ENCODE results near the gene LRMDA. TPM values are rescaled to one million over a fixed set of nuclear protein-coding genes. Genes with fewer than 3 reads are reported as not detected.

The LRMDA gene
- total and polyA plus RNA-seq, 2 donors (not counting 1 experiment from before 2014, with no cell fraction given): 0.12 TPM; not detected in 1

- DNase-seq: no peak
- H2AFZ ChIP-seq (ENCODE audit: insufficient read depth, low read depth, low read length, poor library complexity, severe bottlenecking): no peak overlapping the region
- H3K79me2 ChIP-seq (ENCODE audit: control insufficient read depth, insufficient read depth, low read length): no peaks in the 10 kb centered on the region
Observed at GRCh38 chr10:75444781-75445386, 13.5 kb downstream of the LRMDA start.

GRCh38 chr10:75446508-75446907 lies 15.1 kb downstream of the LRMDA start:
- Histone ChIP-seq H3K9ac (ENCODE audit: low read length) (no peak overlapping the region), H3K36me3 (replicated peaks in 1 of 2; ENCODE audit: control extremely low read depth in 1 of 2, control insufficient read depth in 1 of 2, extremely low read depth in 1 of 2, insufficient read depth in 2 of 2, low read length in 1 of 2) (no peaks in the 10 kb centered on the region), H3K27ac (ENCODE audit: low read length in 2 of 2) (no peak overlapping the region), H4K20me1 (ENCODE audit: control insufficient read depth, insufficient read depth, low read length, poor library complexity, severe bottlenecking) (no peaks in the 10 kb centered on the region), H2AFZ (ENCODE audit: insufficient read depth, low read depth, low read length, poor library complexity, severe bottlenecking) (no peak overlapping the region), H3K9me3 (ENCODE audit: control extremely low read depth in 1 of 3, control insufficient read depth in 2 of 3, insufficient read depth in 1 of 3, low read length in 2 of 3) (peaks cover 4 to 17% (median 10%) of the 10 kb centered on the region in 3 donors), H3K4me1 (ENCODE audit: control insufficient read depth in 2 of 2, insufficient read depth in 2 of 2, low read length in 2 of 2) (no peaks in the 10 kb centered on the region), H3K4me2 (replicated peaks; ENCODE audit: low read depth, low read length, poor library complexity, severe bottlenecking) (no peak overlapping the region), H3K4me3 (ENCODE audit: control extremely low read depth in 1 of 5, extremely low read depth in 1 of 5, insufficient read depth in 1 of 5, low read depth in 2 of 5, low read length in 4 of 5) (no peak overlapping the region), H3K27me3 (replicated peaks in 1 of 4; ENCODE audit: control extremely low read depth in 1 of 4, control insufficient read depth in 3 of 4, insufficient read depth in 4 of 4, low read length in 3 of 4) (no peaks in the 10 kb centered on the region), H3K79me2 (ENCODE audit: control insufficient read depth, insufficient read depth, low read length) (no peaks in the 10 kb centered on the region)
- CTCF ChIA-PET: no interaction called here
- H3K27ac Mint-ChIP-seq: no peak overlapping the region
- peaks cover 4% of the 10 kb centered on the region for H3K27me3 Mint-ChIP-seq
- DNase-seq: no peak
- intact Hi-C loops (cut with micrococcal nuclease): no loop called here
- H3K9me3 Mint-ChIP-seq (ENCODE audit: insufficient read depth): peaks cover 14% of the 10 kb centered on the region
- no peak for TF ChIP-seq EZH2 (IDR thresholded peaks at IDR 0.05; ENCODE audit: borderline replicate concordance, insufficient read depth, low read depth, low read length, poor library complexity, severe bottlenecking)
- no peak for TF ChIP-seq CTCF (IDR thresholded peaks at IDR 0.05)
- H3K4me3 Mint-ChIP-seq: no peak overlapping the region
- 100% methylated on average over 1 of the region's 1 CpG for WGBS (ENCODE audit: insufficient coverage)
- POLR2A ChIA-PET: no interaction called here
- H3K4me1 Mint-ChIP-seq: no peaks in the 10 kb centered on the region
- no peak for ATAC-seq (ENCODE audit: low read depth)

More at GRCh38 chr10:75444781-75445386, 13.5 kb downstream of the LRMDA start:
- no peak for ATAC-seq (ENCODE audit: low read depth)
- TF ChIP-seq CTCF (IDR thresholded peaks at IDR 0.05) (no peak), EZH2 (IDR thresholded peaks at IDR 0.05; ENCODE audit: borderline replicate concordance, insufficient read depth, low read depth, low read length, poor library complexity, severe bottlenecking) (no peak)
- WGBS (ENCODE audit: insufficient coverage): 83% methylated on average over 2 of the region's 3 CpGs
- peaks cover 4 to 17% (median 12%) of the 10 kb centered on the region in 3 donors for H3K9me3 ChIP-seq (ENCODE audit: control extremely low read depth in 1 of 3, control insufficient read depth in 2 of 3, insufficient read depth in 1 of 3, low read length in 2 of 3)
- no peak overlapping the region for H3K9ac ChIP-seq (ENCODE audit: low read length)
- H3K27me3 ChIP-seq (replicated peaks in 1 of 4; ENCODE audit: control extremely low read depth in 1 of 4, control insufficient read depth in 3 of 4, insufficient read depth in 4 of 4, low read length in 3 of 4): no peaks in the 10 kb centered on the region
- no peak overlapping the region for H3K27ac Mint-ChIP-seq
- peaks cover 14% of the 10 kb centered on the region for H3K9me3 Mint-ChIP-seq (ENCODE audit: insufficient read depth)
- no peak overlapping the region for H3K27ac ChIP-seq (ENCODE audit: low read length in 2 of 2)
- no peaks in the 10 kb centered on the region for H3K36me3 ChIP-seq (replicated peaks in 1 of 2; ENCODE audit: control extremely low read depth in 1 of 2, control insufficient read depth in 1 of 2, extremely low read depth in 1 of 2, insufficient read depth in 2 of 2, low read length in 1 of 2)
- H3K4me3 ChIP-seq (ENCODE audit: control extremely low read depth in 1 of 5, extremely low read depth in 1 of 5, insufficient read depth in 1 of 5, low read depth in 2 of 5, low read length in 4 of 5): no peak overlapping the region
- H4K20me1 ChIP-seq (ENCODE audit: control insufficient read depth, insufficient read depth, low read length, poor library complexity, severe bottlenecking): no peaks in the 10 kb centered on the region
- no peak overlapping the region for H3K4me3 Mint-ChIP-seq
- ChIA-PET CTCF (no interaction called here), POLR2A (no interaction called here)
- H3K4me2 ChIP-seq (replicated peaks; ENCODE audit: low read depth, low read length, poor library complexity, severe bottlenecking): no peak overlapping the region
- peaks cover 4% of the 10 kb centered on the region for H3K27me3 Mint-ChIP-seq
- intact Hi-C loops (cut with micrococcal nuclease): no loop called here
- H3K4me1 ChIP-seq (ENCODE audit: control insufficient read depth in 2 of 2, insufficient read depth in 2 of 2, low read length in 2 of 2): no peaks in the 10 kb centered on the region
- H3K4me1 Mint-ChIP-seq: no peaks in the 10 kb centered on the region
